Measurements from ENCODE around the gene ADAMTS2. TPM values are rescaled to one million over a fixed set of nuclear protein-coding genes. Genes with fewer than 3 reads are reported as not detected.

Gene ADAMTS2
- total RNA-seq, 1 donor from 2014 or later: not detected

DNA sequence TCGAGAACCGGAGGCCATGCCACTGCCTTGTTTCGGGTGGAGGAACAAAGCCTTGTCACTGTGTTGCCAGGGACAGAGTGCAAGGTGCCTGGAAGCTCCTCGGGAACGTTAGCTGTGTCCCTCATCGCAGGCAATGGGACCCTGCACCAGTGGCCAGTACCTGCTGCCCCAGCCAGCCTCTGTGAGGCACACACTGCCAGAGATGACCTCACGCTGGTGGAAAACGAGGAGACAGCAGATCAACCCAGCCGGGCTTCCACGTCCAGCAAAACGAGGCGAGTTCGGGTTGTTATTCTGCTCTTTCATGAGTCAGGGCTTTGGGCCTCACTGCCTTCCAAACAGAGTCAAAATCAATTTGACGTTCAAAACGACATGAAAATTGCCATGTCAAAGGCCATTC lies 104.1 kb downstream of the ADAMTS2 start:
- H3K36me3 Mint-ChIP-seq (ENCODE audit: low read depth): no peaks in the 10 kb centered on the region
- ATAC-seq (ENCODE audit: low read depth) (no peak), DNase-seq (no peak)
- peaks cover under 1% of the 10 kb centered on the region for H3K9me3 Mint-ChIP-seq
- peaks cover 4% of the 10 kb centered on the region for H3K27me3 Mint-ChIP-seq
- POLR2A ChIA-PET: no interaction called here
- CTCF ChIA-PET: no interaction called here
- intact Hi-C loops (cut with micrococcal nuclease): no loop called here
- no peak overlapping the region for H3K4me3 Mint-ChIP-seq
- no peak overlapping the region for H3K27ac Mint-ChIP-seq
- H3K4me1 Mint-ChIP-seq: no peaks in the 10 kb centered on the region
- TF ChIP-seq, protein P1, sequence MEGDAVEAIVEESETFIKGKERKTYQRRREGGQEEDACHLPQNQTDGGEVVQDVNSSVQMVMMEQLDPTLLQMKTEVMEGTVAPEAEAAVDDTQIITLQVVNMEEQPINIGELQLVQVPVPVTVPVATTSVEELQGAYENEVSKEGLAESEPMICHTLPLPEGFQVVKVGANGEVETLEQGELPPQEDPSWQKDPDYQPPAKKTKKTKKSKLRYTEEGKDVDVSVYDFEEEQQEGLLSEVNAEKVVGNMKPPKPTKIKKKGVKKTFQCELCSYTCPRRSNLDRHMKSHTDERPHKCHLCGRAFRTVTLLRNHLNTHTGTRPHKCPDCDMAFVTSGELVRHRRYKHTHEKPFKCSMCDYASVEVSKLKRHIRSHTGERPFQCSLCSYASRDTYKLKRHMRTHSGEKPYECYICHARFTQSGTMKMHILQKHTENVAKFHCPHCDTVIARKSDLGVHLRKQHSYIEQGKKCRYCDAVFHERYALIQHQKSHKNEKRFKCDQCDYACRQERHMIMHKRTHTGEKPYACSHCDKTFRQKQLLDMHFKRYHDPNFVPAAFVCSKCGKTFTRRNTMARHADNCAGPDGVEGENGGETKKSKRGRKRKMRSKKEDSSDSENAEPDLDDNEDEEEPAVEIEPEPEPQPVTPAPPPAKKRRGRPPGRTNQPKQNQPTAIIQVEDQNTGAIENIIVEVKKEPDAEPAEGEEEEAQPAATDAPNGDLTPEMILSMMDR (IDR thresholded peaks at IDR 0.05): no peak

DNA sequence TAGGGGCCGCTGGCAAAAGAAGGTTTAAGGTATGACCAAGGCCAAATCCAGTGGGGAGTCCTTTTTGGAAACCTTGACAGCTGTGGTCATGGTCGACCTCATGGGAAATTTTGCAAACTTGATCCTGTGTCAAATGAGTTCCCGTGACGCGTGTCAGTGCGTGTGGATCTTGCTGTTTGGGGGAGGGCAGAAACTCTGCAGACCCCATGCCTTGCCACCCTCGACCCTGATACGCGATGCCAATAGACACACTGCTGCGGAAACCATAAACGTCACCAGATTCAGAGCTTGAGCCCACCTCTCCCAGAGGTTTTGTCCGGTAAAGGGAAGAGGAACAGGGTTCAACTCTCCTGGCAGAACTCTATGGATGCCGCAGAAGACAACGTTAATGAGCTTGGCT lies 104.7 kb downstream of the ADAMTS2 start:
- Mint-ChIP-seq H3K9me3 (no peaks in the 10 kb centered on the region), H3K36me3 (ENCODE audit: low read depth) (no peaks in the 10 kb centered on the region), H3K4me1 (no peaks in the 10 kb centered on the region), H3K27ac (no peak overlapping the region), H3K4me3 (no peak overlapping the region), H3K27me3 (peaks cover 4% of the 10 kb centered on the region)
- ATAC-seq (ENCODE audit: low read depth): no peak
- TF ChIP-seq, protein P1 (IDR thresholded peaks at IDR 0.05): no peak
- DNase-seq: peak; percentile 6
- ChIA-PET POLR2A (no interaction called here), CTCF (no interaction called here)
- intact Hi-C loops (cut with micrococcal nuclease): no loop called here

DNA sequence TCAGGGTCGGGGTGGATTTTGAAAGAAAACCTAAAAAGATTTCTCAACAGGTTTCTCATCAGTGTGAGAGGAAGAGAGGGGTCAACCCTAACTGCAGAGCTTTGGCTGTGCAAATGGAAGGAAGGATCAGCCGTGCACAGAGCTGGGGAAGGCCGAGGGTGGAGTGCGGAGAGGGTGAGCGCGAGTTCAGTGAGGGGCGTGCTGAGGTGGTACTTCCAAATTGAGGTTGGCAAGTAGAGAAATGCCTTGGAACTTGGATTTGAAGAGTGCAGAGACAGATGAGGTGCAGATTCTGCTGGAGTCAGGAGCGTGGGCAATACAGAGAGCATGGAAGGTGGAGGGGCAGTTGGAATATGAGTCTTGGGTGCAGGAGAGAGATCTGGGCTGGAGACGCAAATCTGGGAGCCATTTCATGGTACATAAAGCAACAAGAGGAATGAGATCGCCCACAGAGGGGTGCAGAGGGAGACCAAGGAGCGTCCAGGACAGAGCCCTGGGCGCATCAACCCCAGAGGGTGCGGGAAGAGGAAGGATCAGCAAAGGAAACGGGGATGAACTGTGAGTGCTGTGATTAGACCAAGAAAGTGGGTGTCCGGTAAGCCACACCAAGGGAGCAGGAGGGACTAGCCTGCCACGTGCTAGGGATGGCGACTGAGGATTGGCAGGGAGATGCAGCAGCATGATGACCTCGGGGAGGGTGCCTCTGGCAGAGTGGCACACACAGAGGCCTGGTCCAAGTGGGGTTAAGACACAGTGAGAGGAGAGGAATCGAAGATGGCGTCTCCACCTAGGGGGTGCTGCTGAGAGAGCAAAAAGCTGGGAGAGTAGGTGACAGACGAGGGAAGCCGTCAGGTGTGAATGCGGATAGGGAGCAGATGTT lies 105.8 kb downstream of the ADAMTS2 start:
- ChIA-PET CTCF (no interaction called here), POLR2A (no interaction called here)
- no peaks in the 10 kb centered on the region for H3K36me3 Mint-ChIP-seq (ENCODE audit: low read depth)
- peaks cover 9% of the 10 kb centered on the region for H3K27me3 Mint-ChIP-seq
- H3K27ac Mint-ChIP-seq: no peak overlapping the region
- intact Hi-C loops (cut with micrococcal nuclease): no loop called here
- DNase-seq (peak; percentile 4), ATAC-seq (ENCODE audit: low read depth) (no peak)
- H3K9me3 Mint-ChIP-seq: no peaks in the 10 kb centered on the region
- TF ChIP-seq, protein P1 (IDR thresholded peaks at IDR 0.05): no peak
- no peak overlapping the region for H3K4me3 Mint-ChIP-seq
- no peaks in the 10 kb centered on the region for H3K4me1 Mint-ChIP-seq

DNA sequence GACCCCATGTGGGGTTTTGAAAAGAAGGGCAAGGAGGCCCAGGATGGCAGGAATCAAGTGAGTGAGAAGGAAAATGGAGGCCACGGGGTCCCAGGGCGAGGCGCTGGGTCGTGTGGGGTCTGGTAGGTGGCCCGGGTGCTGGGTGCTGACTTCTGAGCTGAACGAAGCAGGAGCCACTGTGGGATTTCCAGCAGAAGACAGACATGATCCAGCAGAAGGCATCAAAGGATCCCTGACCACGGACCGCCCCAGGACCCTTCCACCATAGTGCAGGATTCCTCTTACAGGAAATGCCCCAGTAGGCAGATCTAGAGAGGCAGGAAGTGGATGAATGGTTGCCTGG lies 106.7 kb downstream of the ADAMTS2 start:
- H3K9me3 Mint-ChIP-seq: no peaks in the 10 kb centered on the region
- no peak for ATAC-seq (ENCODE audit: low read depth)
- POLR2A ChIA-PET: no interaction called here
- H3K4me3 Mint-ChIP-seq: no peak overlapping the region
- intact Hi-C loops (cut with micrococcal nuclease): no loop called here
- H3K4me1 Mint-ChIP-seq: no peaks in the 10 kb centered on the region
- H3K27me3 Mint-ChIP-seq: peaks cover 9% of the 10 kb centered on the region
- CTCF ChIA-PET: no interaction called here
- H3K36me3 Mint-ChIP-seq (ENCODE audit: low read depth): no peaks in the 10 kb centered on the region
- no peak for DNase-seq
- no peak overlapping the region for H3K27ac Mint-ChIP-seq
- TF ChIP-seq, protein P1 (IDR thresholded peaks at IDR 0.05): no peak

DNA sequence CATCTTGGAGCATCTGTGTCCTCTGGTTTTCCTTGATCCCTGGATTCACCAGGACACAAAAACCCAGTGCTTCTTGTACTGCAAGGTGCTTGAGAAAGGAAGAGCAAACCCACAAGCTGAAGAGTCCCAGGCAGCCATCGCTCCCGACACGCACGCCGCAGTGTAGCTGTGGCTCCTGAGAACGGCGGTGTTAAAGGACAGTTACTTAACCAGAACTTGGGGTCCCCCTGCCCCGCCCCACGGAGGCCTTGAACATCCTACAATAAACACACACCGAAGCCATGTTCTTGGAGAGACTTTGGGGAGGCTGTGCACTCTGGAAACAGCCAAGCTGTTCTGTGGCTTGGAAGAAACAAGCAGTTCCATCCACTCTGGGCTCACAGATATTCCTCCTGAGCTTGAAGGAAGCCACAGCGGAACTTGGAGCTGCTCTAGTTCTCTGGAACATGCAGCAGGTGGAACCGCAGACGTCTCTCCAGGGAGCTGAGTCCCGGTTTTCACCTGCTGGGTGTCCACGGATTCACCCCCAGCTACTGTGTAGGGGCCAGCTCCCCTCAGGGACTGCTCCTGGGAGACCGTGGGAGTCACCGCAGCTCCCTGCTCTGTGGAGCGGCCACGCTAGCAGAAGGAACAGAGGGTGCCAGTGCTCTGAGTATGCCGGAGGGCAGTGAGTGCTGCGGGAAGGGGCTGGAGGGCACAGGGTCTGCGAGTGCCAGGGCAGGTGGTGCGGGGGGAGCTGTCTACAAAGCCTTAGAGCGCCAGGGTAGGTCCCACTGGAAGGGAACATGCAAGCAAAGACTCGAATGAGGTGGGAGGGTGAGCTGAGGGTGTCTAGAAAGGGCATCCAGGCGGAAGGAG lies 107.3 kb downstream of the ADAMTS2 start:
- no peaks in the 10 kb centered on the region for H3K4me1 Mint-ChIP-seq
- H3K36me3 Mint-ChIP-seq (ENCODE audit: low read depth): no peaks in the 10 kb centered on the region
- intact Hi-C loops (cut with micrococcal nuclease): no loop called here
- ChIA-PET POLR2A (no interaction called here), CTCF (no interaction called here)
- no peaks in the 10 kb centered on the region for H3K9me3 Mint-ChIP-seq
- TF ChIP-seq, protein P1 (IDR thresholded peaks at IDR 0.05): no peak
- DNase-seq (no peak), ATAC-seq (ENCODE audit: low read depth) (no peak)
- no peak overlapping the region for H3K27ac Mint-ChIP-seq
- H3K27me3 Mint-ChIP-seq: peaks cover 7% of the 10 kb centered on the region
- no peak overlapping the region for H3K4me3 Mint-ChIP-seq

All from activated B cell treated with CpG ODN at 0.5 μM for 24 hours (primary cell).